Testis (tissue), 2 donors: ENCODE data around the gene POLR3A.

ENCODE experiments used
- POLR2A ChIP-seq: fragments of 450-650 bp; IDR thresholded peaks from one replicate; pipeline ENCODE4 v1.6.1; 2017; ENCODE audit warnings: antibody characterized with exemption, mild to moderate bottlenecking, moderate library complexity
- TF ChIP-seq, protein P1 (sequence below), 3 experiments: fragments of 450-650 bp in 2 of 3; fragments of 200-600 bp in 1 of 3; sonication (generic) in 1 of 3; IDR thresholded peaks; one replicate each; pipeline ENCODE4 v1.5.1; 2016 to 2019; ENCODE audit warnings: antibody characterized with exemption in 3 of 3, mild to moderate bottlenecking in 2 of 3, moderate library complexity in 1 of 3

DNA sequence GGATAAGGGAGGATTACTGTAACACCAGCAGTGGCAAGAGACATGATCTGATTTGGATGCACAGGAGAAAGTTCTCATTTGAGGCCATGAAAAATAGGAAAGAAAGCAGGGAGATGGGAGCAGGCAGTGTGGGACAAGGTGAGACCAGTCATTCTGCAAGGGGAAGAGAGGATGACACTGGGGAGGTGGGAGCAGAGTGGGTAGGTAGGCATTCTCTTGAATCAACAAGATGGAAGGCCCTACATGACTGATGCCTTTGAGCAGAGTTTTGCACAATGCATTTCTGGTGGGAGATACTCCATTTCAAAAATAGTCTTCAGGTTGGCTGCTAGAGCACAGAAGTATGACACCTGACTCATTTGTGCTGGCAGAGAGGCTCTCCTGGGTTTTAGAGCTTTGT, 14.9 kb upstream of the POLR3A start:
- TF ChIP-seq, protein P1, sequence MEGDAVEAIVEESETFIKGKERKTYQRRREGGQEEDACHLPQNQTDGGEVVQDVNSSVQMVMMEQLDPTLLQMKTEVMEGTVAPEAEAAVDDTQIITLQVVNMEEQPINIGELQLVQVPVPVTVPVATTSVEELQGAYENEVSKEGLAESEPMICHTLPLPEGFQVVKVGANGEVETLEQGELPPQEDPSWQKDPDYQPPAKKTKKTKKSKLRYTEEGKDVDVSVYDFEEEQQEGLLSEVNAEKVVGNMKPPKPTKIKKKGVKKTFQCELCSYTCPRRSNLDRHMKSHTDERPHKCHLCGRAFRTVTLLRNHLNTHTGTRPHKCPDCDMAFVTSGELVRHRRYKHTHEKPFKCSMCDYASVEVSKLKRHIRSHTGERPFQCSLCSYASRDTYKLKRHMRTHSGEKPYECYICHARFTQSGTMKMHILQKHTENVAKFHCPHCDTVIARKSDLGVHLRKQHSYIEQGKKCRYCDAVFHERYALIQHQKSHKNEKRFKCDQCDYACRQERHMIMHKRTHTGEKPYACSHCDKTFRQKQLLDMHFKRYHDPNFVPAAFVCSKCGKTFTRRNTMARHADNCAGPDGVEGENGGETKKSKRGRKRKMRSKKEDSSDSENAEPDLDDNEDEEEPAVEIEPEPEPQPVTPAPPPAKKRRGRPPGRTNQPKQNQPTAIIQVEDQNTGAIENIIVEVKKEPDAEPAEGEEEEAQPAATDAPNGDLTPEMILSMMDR (IDR thresholded peaks at IDR 0.05): no peak
- TF ChIP-seq POLR2A: no peak
